WTC11 (cell line): ENCODE data around the gene B3GALNT1. TPM values are rescaled to one million over a fixed set of nuclear protein-coding genes. Genes with fewer than 3 reads are reported as not detected.

Experiments
- ATAC-seq: fragments of 200-7000 bp; cut with Tn5 transposase; 2 replicates; pipeline ENCODE4 v1.10.0; 2021; ENCODE audit warnings: mild to moderate bottlenecking, moderate library complexity
- CTCF ChIA-PET: fragments of 300-600 bp; sonication (Branson Sonifier 250); formaldehyde crosslinking; loops from one replicate; lab custom pipeline; 2021; ENCODE audit warnings: antibody characterized with exemption; lab: Charles Lee
- POLR2A ChIA-PET: fragments of 350-600 bp; sonication (Branson Sonifier 250); formaldehyde crosslinking; loops from one replicate; lab custom pipeline; 2021; ENCODE audit warnings: antibody characterized with exemption; lab: Charles Lee
- DNase-seq: peaks from one replicate; pipeline ENCODE4 v3.0.0; 2021; ENCODE audit warnings: low spot score
- H3K27ac Mint-ChIP-seq: 2 replicates; pipeline ENCODE4 v1.8.0; 2021; ENCODE audit warnings: mixed read lengths
- H3K27me3 Mint-ChIP-seq: 2 replicates; pipeline ENCODE4 v1.8.0; 2021; ENCODE audit warnings: low read depth, mild to moderate bottlenecking, moderate library complexity, mixed read lengths
- H3K36me3 Mint-ChIP-seq: 2 replicates; pipeline ENCODE4 v1.8.0; 2021; ENCODE audit warnings: mixed read lengths
- H3K4me1 Mint-ChIP-seq: 2 replicates; pipeline ENCODE4 v1.8.0; 2022; ENCODE audit warnings: mixed read lengths
- H3K4me3 Mint-ChIP-seq: 2 replicates; pipeline ENCODE4 v1.8.0; 2021; ENCODE audit warnings: mild to moderate bottlenecking, moderate library complexity, mixed read lengths
- H3K9me3 Mint-ChIP-seq: 2 replicates; pipeline ENCODE4 v1.8.0; 2021; ENCODE audit warnings: mixed read lengths
- AFF4 ChIP-seq: sonication (generic); formaldehyde crosslinking; IDR thresholded peaks from 2 replicates; pipeline ENCODE4 v1.8.1; 2023; ENCODE audit warnings: mild to moderate bottlenecking, missing genetic modification reagents, borderline replicate concordance
- AR ChIP-seq: fragments of 250-450 bp; sonication (Bioruptor Pico); IDR thresholded peaks from 2 replicates; pipeline ENCODE4 v1.9.0; 2021; ENCODE audit warnings: mild to moderate bottlenecking
- ARID4B ChIP-seq: sonication (generic); formaldehyde crosslinking; IDR thresholded peaks from 2 replicates; pipeline ENCODE4 v1.8.0; 2023; ENCODE audit warnings: missing genetic modification reagents, mild to moderate bottlenecking, borderline replicate concordance
- CDX4 ChIP-seq: fragments of 250-450 bp; sonication (Bioruptor Pico); IDR thresholded peaks from 2 replicates; pipeline ENCODE4 v1.9.0; 2021; ENCODE audit warnings: moderate library complexity, mild to moderate bottlenecking, inconsistent platforms, borderline replicate concordance
- E2F4 ChIP-seq: sonication (generic); formaldehyde crosslinking; IDR thresholded peaks from 2 replicates; pipeline ENCODE4 v1.8.1; 2022; ENCODE audit warnings: low read depth, mild to moderate bottlenecking, moderate library complexity, missing genetic modification reagents, borderline replicate concordance
- ESRRA ChIP-seq: sonication (generic); formaldehyde crosslinking; IDR thresholded peaks from 2 replicates; pipeline ENCODE4 v1.8.1; 2022; ENCODE audit warnings: mild to moderate bottlenecking, missing genetic modification reagents, borderline replicate concordance
- HMGXB4 ChIP-seq: sonication (generic); formaldehyde crosslinking; IDR thresholded peaks from 2 replicates; pipeline ENCODE4 v1.8.1; 2023; ENCODE audit warnings: mild to moderate bottlenecking, moderate library complexity, missing genetic modification reagents
- KAT7 ChIP-seq: sonication (generic); formaldehyde crosslinking; IDR thresholded peaks from 2 replicates; pipeline ENCODE4 v1.8.1; 2023; ENCODE audit warnings: missing genetic modification reagents, mild to moderate bottlenecking, borderline replicate concordance
- NFYB ChIP-seq: sonication (generic); formaldehyde crosslinking; conservative IDR thresholded peaks from 2 replicates; pipeline ENCODE4 v1.8.0; 2022; ENCODE audit warnings: low read depth, missing genetic modification reagents
- OVOL2 ChIP-seq: fragments of 250-450 bp; sonication (Bioruptor Pico); IDR thresholded peaks from 2 replicates; pipeline ENCODE4 v1.9.0; 2021; ENCODE audit warnings: mild to moderate bottlenecking, borderline replicate concordance
- SMAD3 ChIP-seq: sonication (generic); formaldehyde crosslinking; IDR thresholded peaks from 2 replicates; pipeline ENCODE4 v1.8.0; 2022; ENCODE audit warnings: missing genetic modification reagents, mild to moderate bottlenecking, borderline replicate concordance
- TCF7 ChIP-seq: sonication (generic); formaldehyde crosslinking; IDR thresholded peaks from 2 replicates; pipeline ENCODE4 v1.8.0; 2022; ENCODE audit warnings: mild to moderate bottlenecking, low read depth, missing genetic modification reagents, moderate library complexity
- USF2 ChIP-seq: sonication (generic); formaldehyde crosslinking; IDR thresholded peaks from 2 replicates; pipeline ENCODE4 v1.8.1; 2023; ENCODE audit warnings: mild to moderate bottlenecking, missing genetic modification reagents, moderate library complexity
- ZNF416 ChIP-seq: fragments of 250-450 bp; sonication (Bioruptor Pico); IDR thresholded peaks from 2 replicates; pipeline ENCODE4 v1.9.0; 2021; ENCODE audit warnings: mild to moderate bottlenecking, inconsistent platforms
- ZSCAN18 ChIP-seq: fragments of 250-450 bp; sonication (Bioruptor Pico); IDR thresholded peaks from 2 replicates; pipeline ENCODE4 v2.1.2; 2022; ENCODE audit warnings: mild to moderate bottlenecking, moderate library complexity
- total RNA-seq: library from RNA; stranded (reverse); gene quantifications from 3 replicates; pipeline ENCODE4 v1.2.3, GENCODE V29; 2021

Gene B3GALNT1
- total RNA-seq, 1 experiment from 2014 or later, result 4.2 TPM

- H3K27ac Mint-ChIP-seq, result no peak overlapping the region
- no peaks in the 10 kb centered on the region for H3K27me3 Mint-ChIP-seq
- no peak for TF ChIP-seq ESRRA (CRISPR knock-in tag)
- TF ChIP-seq, all 79 proteins: peak for 0
- H3K4me1 Mint-ChIP-seq, result peaks cover 6% of the 10 kb centered on the region
- POLR2A ChIA-PET, result no interaction called here
- H3K36me3 Mint-ChIP-seq, result no peaks in the 10 kb centered on the region
- ATAC-seq, result no peak
- DNase-seq, result no peak
- H3K9me3 Mint-ChIP-seq, result no peaks in the 10 kb centered on the region; the same call in 1 of the 2 replicates
- no peak overlapping the region for H3K4me3 Mint-ChIP-seq
- CTCF ChIA-PET, result no interaction called here
These were observed 54.2 kb downstream of the B3GALNT1 start for GRCh38 chr3:161050935-161051334.

- no peak for ATAC-seq
- ChIA-PET CTCF (interaction anchor here (0.6 to 0.8 kb wide), 2 partner anchors 11 to 93 kb away, joined by 3 read pairs; no protein-coding TSS in a partner anchor), POLR2A (no interaction called here)
- Mint-ChIP-seq H3K9me3 (peaks cover 5% of the 10 kb centered on the region; the same call in 1 of the 2 replicates), H3K27ac (no peak overlapping the region), H3K4me1 (peaks cover 7% of the 10 kb centered on the region), H3K4me3 (no peak overlapping the region), H3K36me3 (peaks cover 6% of the 10 kb centered on the region), H3K27me3 (no peaks in the 10 kb centered on the region)
- no peak for DNase-seq
- no peak for TF ChIP-seq AFF4 (CRISPR knock-in tag)
- TF ChIP-seq ZSCAN18 (CRISPR knock-in tag), result no peak
- TF ChIP-seq SMAD3, result no peak
- TF ChIP-seq TCF7 (CRISPR knock-in tag), result no peak
- TF ChIP-seq CDX4 (CRISPR knock-in tag), result no peak
- no peak for TF ChIP-seq E2F4 (CRISPR knock-in tag)
- no peak for TF ChIP-seq USF2 (CRISPR knock-in tag)
- TF ChIP-seq NFYB, result no peak
- TF ChIP-seq HMGXB4, result no peak
- no peak for TF ChIP-seq KAT7
- no peak for TF ChIP-seq ZNF416 (CRISPR knock-in tag)
- no peak for TF ChIP-seq OVOL2
- TF ChIP-seq ARID4B (CRISPR knock-in tag), result no peak
- no peak for TF ChIP-seq AR
These were observed 55.4 kb downstream of the B3GALNT1 start for GRCh38 chr3:161049683-161050248.
